HTR-8/SVneo (cell line): ENCODE measurements around the gene RAMP1.

Source experiments
- DNase-seq: peaks from one replicate; pipeline ENCODE4 v3.0.0; 2011; ENCODE audit warnings: low spot score, mixed read lengths; ENCODE audit not compliant: insufficient read length
- FAIRE-seq: peaks from 2 replicates; lab custom pipeline; 2011; peaks lifted over from hg19 to GRCh38; lab: Jason Lieb, UNC

The RAMP1 gene

DNA sequence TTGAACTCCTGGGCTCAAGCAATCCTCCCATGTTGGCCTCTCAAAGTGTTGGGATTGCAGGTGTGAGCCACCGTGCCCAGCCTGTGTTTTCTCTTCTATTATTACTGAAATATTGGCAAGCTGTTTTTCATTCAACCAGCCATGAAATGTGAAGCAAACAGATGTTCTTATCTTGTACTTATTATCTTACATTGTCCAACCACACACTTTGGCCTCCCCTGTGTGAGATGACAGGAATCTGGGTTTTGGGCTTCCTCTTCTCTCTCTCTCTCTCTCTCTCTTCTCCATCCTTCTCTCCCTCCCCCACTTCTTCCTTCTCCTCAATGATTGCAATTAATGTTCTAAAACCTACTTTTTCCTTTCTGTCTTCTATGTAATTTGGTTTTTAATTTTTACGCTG lies 33.1 kb downstream of the RAMP1 start:
- DNase-seq, result no peak
- no peak for FAIRE-seq

DNA sequence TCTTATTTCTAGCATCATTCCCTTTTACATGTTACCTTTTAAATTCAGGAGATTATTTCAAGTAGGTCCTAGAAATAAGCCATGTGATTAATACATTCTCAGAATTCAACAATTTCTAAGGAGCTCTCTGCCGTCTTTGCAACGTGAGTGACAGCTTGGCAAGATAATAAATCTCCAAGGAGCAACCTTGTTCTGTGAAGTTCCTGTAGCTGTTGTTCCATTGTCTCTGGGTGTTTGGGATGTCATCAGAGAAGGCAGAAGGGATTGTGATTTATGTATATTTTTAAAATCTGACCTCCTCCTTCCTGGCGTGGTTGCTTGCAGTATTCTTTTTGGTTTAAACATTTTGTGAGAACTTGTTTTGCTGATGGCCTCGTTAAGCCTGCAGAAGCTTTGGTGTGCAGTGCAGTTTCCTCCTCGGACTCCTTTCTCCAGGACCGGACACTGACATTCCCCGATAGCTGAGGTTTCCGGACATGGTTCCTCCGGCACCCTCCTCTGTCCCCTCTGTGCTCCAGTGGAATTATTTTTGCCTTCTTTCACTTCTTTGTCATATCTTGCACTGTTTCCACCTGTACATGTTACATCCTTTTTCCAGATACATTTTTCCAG lies 33.7 kb downstream of the RAMP1 start:
- FAIRE-seq (no peak), DNase-seq (no peak)

DNA sequence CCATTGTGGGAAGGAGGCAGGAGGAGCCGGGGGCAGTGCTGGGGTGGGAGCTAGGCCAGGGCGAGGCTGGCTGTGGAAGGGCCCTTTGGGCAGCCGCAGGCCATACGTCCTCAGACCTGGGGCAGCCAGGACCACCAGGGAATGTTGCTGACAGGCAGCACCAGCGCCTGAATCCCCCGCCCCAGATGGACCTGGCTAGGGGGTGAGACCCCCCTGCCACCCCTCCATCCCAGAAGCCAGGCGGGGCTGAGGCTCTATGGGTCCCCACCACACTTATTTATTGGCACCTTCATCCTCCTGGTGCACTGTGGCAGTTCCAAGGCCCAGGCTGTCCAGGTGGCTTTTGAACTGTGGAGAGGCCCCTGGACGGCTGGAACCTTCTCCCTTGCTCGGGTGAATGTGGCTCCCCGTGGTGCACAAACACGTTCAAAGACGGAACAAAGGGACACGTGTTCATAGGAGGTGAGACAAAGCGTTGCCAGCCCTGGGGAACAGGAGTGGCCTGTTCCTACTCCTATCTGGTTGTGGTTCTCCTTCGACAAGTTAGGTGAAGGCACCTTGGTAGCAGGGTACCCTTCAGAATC lies 35.1 kb downstream of the RAMP1 start:
- FAIRE-seq, result no peak

DNA sequence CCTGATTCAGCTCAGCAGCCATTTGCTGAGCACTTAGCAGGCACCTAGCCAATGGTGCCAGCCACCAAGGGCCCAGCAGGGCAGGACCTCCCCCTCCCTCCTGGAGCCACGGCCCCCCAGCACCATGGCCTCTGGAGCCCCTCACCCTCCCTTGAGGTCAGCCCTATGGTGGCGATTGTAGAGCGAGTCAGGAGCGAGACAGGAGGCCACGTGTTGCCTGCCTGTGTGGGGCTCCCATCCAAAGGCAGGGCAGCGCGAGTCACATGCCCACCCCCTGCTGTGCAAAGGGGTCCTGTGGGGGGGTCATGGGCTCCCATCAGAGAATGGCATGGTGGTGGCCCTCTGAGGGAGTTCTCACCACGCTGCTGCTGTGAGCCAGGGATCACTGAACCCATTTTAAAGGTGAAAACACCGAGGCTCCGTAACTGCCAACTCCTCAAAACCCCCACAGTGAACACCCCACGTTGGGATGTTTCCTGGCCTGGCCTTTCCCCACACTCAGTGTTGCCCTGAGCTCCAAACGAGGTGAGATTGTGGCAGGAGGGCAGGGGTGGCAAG lies 35.6 kb downstream of the RAMP1 start:
- FAIRE-seq, result no peak
- no peak for DNase-seq

More for the DNA sequence above, 35.1 kb downstream of the RAMP1 start:
- DNase-seq, result no peak

DNA sequence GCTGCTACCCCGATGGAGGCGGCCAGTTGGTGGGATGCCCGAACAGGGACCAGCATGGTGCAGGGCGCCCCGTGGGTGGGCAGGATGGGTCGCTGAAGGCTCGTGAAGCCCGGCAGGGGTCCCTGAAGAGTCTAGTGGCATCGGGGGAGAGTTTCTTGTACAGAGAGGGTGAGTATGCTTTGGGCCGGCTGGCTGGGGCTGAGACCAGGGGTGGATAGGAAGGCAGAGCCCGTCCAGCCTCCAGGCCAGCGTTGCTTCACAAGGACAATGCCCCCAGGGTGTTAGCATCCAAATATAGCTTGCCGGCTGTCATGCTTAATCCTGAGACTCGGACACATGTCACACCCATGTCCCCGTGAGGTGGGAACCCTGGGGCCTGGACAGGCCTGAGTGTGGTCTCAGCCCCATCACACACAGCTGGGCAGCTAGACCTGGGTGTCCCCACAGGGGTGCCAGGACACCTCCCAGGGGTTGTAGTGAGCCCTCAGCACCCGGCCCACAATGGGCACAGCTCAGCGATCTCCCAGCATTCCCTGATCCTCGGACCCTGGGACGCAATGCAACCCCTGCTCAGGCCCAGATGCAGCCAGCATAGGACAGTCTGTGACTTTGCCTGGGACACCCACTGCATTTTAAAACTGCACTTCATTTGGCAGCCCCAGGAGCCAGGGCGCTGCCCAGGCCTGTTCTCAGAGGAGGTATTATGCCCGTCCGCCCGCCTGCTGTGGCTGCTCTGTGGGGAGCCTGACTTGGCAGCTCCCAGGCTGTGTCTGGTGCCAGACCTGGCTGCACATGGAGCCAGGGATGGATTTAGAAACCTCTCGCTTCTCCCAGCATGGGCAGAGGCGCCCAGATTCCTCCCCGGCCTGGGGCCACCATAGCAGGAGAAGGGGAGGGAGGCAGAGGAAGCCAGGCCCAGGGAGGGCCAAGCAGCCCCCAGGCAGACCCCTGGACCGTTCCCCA lies 36.4 kb downstream of the RAMP1 start:
- FAIRE-seq (no peak), DNase-seq (no peak)

DNA sequence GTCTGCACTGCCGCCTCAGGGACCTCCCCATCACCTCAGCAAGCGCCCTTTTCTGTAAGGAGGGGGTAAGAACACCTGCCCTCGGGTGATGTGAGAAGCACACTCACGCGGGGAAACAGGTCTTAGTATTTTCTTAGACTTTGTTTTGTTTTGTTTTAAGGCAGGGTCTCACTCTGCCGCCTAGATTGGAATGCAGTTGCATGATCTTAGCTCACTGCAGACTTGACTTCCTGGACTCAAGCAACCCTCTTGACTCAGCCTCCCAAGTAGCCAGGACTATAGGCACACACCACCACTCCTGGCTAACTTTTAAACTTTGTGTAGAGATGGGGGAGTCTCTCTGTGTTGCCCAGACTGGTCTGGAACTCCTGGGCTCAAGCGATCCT lies 37.1 kb downstream of the RAMP1 start:
- no peak for DNase-seq
- FAIRE-seq, result no peak

DNA sequence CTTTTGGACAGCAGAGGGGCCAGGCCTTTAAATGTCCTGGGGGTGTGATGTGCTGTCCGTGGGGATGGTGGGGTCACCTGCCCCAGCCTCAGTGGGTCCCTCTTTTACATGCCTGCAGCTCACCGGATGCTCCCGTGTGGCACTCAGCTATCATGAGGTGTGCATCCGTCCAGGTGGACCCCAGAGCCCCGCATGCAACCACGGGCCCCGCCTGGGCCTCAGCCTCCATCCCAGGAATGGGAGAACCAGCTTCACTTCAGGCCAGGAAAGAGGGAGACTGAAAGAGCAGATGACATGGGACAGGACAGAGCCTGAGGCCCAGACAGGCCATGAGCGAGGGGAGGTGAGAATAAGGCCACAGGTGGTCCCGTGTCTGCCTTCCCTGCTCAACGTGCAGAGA lies 37.5 kb downstream of the RAMP1 start:
- FAIRE-seq (no peak), DNase-seq (no peak)

DNA sequence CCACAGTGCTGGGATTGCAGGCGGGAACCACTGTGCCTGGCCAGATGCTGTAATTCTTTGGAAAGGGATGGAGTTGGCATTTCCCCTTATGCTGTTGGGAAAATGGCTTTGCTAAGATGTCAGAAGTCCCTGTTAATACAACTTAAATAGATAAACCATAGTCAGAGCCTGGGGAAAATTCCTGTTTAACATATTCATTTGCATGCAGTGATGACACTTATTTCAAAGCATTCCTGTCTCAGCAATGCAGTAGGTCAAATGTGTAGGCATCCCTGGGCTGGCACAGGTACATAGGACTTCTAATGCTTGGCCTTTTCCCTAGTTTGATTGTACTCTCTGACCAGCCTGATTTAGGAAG lies 38.6 kb downstream of the RAMP1 start:
- DNase-seq, result no peak

DNA sequence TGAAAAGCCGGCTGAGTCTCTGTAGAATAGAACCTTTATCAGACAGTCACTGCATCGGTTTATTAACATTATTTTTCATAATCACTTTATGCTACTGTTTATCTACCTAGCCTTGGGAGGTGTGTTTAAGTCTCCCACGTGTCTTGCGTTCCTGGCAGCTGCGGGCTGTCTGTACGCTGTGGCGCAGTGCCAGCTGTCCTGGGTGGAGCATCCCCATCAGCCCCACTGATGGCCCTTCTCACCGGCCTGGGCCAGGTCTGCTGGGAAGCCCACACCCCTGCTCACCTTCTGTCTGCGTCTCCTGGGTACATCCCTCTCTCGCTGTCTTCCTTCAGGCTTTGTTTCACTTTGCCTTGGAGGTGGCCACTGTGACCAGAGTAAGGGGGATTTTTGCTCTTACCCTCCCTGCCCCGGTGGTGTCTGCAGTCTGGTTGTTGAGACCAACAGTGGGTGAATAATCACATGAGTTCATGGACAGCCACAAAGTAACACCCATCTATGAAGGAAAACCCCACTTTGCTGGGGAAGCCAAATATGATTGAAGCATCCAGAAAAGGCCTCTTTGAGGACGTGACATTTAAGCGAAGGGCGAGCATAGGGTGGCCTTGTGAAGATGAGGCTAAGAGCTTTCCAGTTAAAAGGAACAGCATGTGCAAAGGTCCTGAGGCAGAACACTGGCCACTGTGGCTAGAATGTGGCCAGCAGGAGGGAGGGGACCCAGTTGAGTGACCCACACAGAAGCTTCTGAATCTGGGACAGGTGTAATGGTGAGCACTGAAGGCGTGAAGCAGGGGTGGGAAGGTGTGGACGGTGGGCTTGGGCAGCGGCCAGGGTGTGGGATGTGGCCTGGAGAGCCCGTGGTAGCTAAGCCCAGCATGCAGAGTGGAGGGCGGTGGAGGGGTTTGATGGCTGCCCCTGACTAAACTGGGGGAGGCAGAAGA lies 41.7 kb downstream of the RAMP1 start:
- peak; percentile 20 for FAIRE-seq
- DNase-seq, result no peak

More for the DNA sequence above, 38.6 kb downstream of the RAMP1 start:
- no peak for FAIRE-seq

DNA sequence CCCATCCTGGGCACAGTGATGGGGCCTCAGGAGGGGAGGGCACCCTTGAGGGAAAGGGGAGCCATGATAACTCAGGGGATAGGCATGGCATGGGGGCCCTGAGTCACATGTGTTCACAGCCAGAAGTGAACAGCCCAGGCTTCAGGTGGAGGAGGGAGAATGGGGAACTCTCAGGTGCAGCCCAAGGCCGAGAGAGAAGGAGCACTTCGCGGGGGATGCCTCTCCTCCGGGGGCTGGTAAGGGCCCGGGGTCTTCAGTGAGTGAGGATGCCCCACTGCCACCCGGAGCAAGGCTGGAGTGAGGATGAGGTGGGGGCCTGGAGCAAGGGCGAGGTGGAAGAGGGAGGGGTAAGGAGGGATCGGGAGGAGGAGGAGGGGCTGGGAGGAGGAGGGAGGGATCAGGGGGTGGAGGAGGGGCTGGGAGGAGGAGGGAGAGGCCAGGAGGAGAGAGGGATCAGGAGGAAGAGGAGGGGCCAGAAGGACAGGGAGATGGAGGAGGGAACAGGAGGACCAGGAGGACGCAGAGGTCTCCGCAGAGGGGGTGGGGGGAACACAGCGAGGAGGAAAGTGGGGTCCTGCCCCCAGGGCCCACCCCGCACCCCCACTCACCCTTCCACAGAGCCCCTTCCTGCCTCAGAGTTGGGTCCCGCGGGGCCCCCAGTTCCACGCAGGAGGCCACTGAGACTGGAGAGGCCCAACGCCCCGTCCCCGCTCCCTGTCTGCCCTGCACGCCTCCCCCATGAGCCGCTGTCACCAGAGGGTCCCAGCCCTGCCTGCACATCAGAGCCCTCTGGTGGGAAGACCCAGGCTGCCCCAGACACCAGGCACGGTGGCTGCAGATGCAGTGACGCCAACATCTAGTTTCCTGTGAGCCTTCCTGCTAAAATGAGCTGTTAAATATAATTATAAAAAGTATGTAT lies 42.8 kb downstream of the RAMP1 start:
- DNase-seq (no peak), FAIRE-seq (no peak)

DNA sequence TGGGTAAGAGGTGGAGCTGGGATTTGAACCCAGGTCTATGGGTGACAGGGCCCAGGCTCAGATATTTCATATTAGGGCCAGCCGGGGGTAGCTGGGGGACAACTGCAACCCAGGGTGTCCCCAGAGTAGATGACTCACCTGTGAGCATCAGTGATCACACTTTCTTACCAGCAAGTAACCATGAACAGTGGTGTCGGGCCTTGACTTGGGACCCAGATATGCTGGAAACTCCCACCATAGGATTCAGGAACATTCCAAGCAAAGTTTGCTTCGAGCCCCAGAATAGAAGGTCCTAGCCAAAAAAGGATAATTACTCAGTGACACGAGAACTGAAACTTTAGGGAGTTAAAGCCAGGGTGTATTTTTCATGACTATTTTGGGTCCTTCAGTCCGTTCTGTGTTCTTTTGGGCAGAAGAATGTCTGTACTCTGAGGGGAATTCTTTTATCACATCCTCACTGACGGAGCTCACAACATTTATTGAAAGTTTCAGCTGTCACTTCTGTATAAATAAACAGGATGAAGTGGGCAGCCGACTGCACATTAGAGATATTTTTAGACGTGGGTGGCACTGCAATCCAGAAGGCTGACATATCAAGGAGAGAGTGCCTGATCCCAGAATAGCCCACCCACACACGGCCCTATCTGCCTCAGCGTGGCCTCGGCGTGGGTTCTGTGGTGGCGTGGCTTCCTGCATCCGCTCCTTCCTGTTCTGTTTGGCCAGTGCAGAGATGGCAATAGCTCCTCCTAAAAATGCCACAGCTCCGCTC lies 45.6 kb downstream of the RAMP1 start:
- FAIRE-seq (peak; percentile 92), DNase-seq (no peak)

DNA sequence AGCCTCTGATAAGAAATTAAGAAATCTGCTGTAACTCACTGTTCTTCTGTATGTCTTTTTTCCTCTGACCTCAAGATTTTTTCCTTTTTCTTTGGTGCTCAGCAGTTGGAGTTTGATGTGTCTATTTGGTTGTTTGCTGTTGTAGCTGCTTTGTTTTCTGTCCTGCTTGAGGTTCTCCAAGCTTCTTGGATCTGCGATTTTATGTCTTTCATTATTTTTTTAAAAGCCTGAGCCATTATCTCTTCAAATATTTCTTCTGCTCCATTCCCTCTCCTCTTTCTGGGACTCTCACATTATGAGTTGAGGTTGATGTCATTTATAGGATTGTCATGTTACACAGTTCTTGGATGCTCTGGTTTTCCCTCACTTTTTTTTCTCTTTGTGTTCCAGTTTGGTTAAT lies 47.7 kb downstream of the RAMP1 start:
- DNase-seq (no peak), FAIRE-seq (no peak)

DNA sequence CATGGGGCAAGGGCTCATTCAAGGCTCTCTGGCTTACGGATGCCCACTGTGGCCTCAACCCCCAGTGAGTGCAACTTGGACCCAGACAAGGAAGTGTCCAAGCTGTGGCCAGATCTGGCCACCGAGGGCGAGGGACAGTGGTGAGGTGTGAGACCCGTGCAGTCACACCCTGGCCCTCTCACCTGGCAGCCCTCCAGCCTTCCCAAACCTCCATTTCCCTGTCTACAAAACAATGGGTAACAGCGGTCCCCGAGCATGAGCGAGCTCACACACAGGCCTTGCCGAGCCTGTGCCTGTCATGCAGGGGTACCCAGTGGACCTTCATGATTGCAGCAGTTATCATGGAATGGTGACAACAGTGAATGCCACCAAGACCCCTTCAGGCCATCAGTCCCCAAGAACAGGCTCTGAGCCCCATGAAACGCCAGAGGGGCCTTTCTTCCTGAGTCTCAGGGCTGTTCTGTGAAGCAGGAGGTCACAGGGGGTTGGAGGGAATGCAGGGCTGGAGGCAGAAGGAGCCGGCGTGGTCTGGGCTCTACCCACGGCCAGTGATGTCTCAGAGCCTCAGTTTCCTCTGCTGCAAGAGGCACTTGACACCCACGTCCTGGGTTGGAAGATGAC lies 49.8 kb downstream of the RAMP1 start:
- DNase-seq (no peak), FAIRE-seq (no peak)

DNA sequence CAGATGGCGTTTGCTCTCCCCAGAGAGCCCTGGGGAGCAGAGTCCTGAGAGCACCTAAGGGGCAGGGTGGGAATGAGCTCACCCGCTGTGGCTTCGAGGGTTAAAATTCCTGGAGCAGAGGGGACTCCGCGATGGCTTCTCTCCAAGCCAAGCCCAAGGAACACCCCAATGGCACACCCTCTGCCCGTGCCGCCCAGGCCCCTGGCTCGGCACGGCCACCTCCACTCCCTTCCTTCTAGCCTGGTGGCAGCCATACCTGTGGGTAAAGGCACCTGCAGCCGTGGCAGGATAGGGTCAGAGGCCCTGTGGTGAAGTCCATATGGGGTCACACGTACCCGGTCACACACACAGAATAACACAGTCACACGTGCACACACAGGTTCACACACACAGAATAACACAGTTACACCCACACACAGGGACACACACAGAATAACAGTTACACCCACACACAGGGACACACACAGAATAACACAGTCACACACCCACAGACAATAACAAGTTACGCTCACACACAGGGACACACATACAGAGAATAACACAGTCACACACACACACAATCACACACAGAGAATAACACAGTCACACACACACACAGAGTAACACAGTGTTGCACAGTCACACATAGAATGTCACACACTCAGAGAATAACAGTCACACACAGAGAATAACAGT lies 50.5 kb downstream of the RAMP1 start:
- no peak for DNase-seq
- FAIRE-seq, result no peak

DNA sequence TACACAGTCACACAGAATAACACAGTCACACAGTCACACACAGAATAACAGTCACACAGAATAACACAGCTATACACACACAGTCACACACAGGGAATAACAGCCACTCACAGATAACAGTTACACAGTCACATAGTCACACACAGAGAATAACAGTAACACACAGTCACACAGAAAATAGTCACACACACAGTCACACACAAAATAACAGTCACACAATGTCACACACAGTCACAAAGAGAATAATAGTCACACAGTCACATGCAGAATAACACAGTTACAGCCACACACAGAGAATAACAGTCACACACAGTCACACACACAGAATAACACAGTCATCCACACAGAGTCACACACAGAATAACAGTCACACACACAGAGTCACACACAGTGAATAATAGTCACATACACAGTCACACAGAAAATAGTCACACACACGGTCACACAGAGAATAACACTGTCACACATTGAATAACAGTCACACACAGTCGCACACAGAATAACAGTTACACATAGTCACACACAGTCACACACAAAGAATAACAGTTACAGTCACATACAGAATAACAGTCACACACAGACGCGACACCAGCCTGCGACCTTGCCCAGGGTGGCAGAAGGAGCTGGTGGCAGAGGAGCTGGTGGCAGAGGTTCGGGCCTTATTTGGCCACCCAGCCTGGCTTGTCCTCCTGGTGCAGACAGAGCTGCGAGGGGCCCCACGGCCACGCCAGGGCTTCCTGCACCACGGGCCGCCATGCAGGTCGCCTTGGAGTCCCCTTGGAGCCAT lies 51.3 kb downstream of the RAMP1 start:
- FAIRE-seq, result peak; percentile 33
- no peak for DNase-seq

DNA sequence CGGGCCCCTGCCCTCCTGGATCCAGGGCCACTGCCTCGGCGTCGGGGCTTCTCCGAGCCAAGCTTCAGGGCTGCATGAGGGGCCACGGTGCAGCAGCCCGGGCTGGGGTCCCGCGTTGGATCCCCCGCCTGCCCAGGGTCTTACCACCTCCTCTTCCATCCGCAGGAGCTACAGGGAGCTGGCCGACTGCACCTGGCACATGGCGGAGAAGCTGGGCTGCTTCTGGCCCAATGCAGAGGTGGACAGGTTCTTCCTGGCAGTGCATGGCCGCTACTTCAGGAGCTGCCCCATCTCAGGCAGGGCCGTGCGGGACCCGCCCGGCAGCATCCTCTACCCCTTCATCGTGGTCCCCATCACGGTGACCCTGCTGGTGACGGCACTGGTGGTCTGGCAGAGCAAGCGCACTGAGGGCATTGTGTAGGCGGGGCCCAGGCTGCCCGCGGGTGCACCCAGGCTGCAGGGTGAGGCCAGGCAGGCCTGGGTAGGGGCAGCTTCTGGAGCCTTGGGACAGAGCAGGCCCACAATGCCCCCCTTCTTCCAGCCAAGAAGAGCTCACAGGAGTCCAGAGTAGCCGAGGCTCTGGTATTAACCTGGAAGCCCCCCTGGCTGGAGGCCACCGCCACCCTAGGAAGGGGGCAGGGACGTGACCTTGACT lies 52.1 kb downstream of the RAMP1 start:
- DNase-seq (no peak), FAIRE-seq (no peak)
